Osteoblast (primary cell): Measurements from ENCODE around the gene LRRC4B. TPM values are rescaled to one million over a fixed set of nuclear protein-coding genes. Genes with fewer than 3 reads are reported as not detected.

Source experiments
- DNase-seq: peaks from one replicate; pipeline ENCODE4 v3.0.0; 2011; ENCODE audit warnings: low spot score, mixed read lengths; ENCODE audit not compliant: insufficient read length; ENCODE audit errors: missing footprints
- H2AFZ ChIP-seq: 2 replicates; pipeline ENCODE4 v1.6.0; 2011; ENCODE audit warnings: mild to moderate bottlenecking, low read length
- H3K27ac ChIP-seq: 2 replicates; pipeline ENCODE4 v1.5.1; 2011; ENCODE audit warnings: mild to moderate bottlenecking, low read depth, low read length, moderate library complexity
- H3K27me3 ChIP-seq: 2 replicates; pipeline ENCODE4 v1.6.0; 2012; ENCODE audit warnings: mild to moderate bottlenecking, control low read depth, inconsistent platforms, low read length, moderate library complexity; ENCODE audit not compliant: insufficient read depth
- H3K36me3 ChIP-seq: 2 replicates; pipeline ENCODE4 v1.5.1; 2011; ENCODE audit warnings: mild to moderate bottlenecking, low read length, control low read depth, moderate library complexity; ENCODE audit not compliant: insufficient read depth
- H3K4me1 ChIP-seq: 2 replicates; pipeline ENCODE4 v1.5.1; 2011; ENCODE audit warnings: mild to moderate bottlenecking, low read length, control low read depth, moderate library complexity; ENCODE audit not compliant: insufficient read depth
- H3K4me2 ChIP-seq: 2 replicates; pipeline ENCODE4 v1.6.0; 2011; ENCODE audit warnings: mild to moderate bottlenecking, low read length; ENCODE audit not compliant: insufficient read depth
- H3K4me3 ChIP-seq: fragments of 200-600 bp; sonication (generic); 3 replicates; pipeline ENCODE4 v1.5.1; 2012; ENCODE audit warnings: mild to moderate bottlenecking, low read length, inconsistent platforms; ENCODE audit not compliant: insufficient read depth
- H3K79me2 ChIP-seq: 2 replicates; pipeline ENCODE4 v1.6.0; 2012; ENCODE audit warnings: mild to moderate bottlenecking, low read length, control low read depth, inconsistent platforms; ENCODE audit not compliant: insufficient read depth
- H3K9me3 ChIP-seq: 2 replicates; pipeline ENCODE4 v1.5.1; 2011; ENCODE audit warnings: low read depth, low read length, control low read depth
- H4K20me1 ChIP-seq: 2 replicates; pipeline ENCODE4 v1.6.0; 2012; ENCODE audit warnings: mild to moderate bottlenecking, low read length, control low read depth; ENCODE audit not compliant: insufficient read depth
- CTCF ChIP-seq: IDR thresholded peaks from 2 replicates; pipeline ENCODE4 v1.5.1; 2011; ENCODE audit warnings: mild to moderate bottlenecking, low read depth, low read length, moderate library complexity; ENCODE audit errors: extremely low read depth
- total RNA-seq: library from RNA; depleted of rRNA; stranded (reverse); fragments of >200 nt; gene quantifications from 2 replicates; pipeline ENCODE4 v1.2.3, GENCODE V29; 2012

LRRC4B gene
- total RNA-seq, 1 donor, result not detected

- H4K20me1 ChIP-seq, result peaks cover 23% of the 10 kb centered on the region
- TF ChIP-seq CTCF, result peak; percentile 67
- no peak overlapping the region for H3K4me3 ChIP-seq
- H3K27ac ChIP-seq, result no peak overlapping the region
- H3K27me3 ChIP-seq, result no peaks in the 10 kb centered on the region
- no peak overlapping the region for H2AFZ ChIP-seq
- H3K79me2 ChIP-seq, result peaks cover 23% of the 10 kb centered on the region
- H3K36me3 ChIP-seq, result peaks cover 10% of the 10 kb centered on the region
- peak; percentile 97 for DNase-seq
- H3K9me3 ChIP-seq, result no peaks in the 10 kb centered on the region
- no peak overlapping the region for H3K4me2 ChIP-seq
- peaks cover 7% of the 10 kb centered on the region for H3K4me1 ChIP-seq
Measured at GRCh38 chr19:50478901-50479715, 89.1 kb downstream of the LRRC4B start.

GRCh38 chr19:50477751-50478515, 90.3 kb downstream of the LRRC4B start:
- Histone ChIP-seq H3K4me1 (peaks cover 7% of the 10 kb centered on the region), H2AFZ (no peak overlapping the region), H3K4me3 (peak overlapping the region; percentile 99), H3K9me3 (no peaks in the 10 kb centered on the region), H4K20me1 (peaks cover 23% of the 10 kb centered on the region), H3K79me2 (peaks cover 23% of the 10 kb centered on the region), H3K27me3 (no peaks in the 10 kb centered on the region), H3K4me2 (peak overlapping the region; percentile 84), H3K36me3 (peaks cover 10% of the 10 kb centered on the region), H3K27ac (no peak overlapping the region)
- no peak for DNase-seq
- no peak for TF ChIP-seq CTCF

GRCh38 chr19:50476907-50477238, 91.4 kb downstream of the LRRC4B start:
- no peak for TF ChIP-seq CTCF
- peak overlapping the region; percentile 67 for H3K27ac ChIP-seq

More at GRCh38 chr19:50476907-50477238, 91.4 kb downstream of the LRRC4B start:
- peaks cover 7% of the 10 kb centered on the region for H3K4me1 ChIP-seq
- H3K27me3 ChIP-seq, result no peaks in the 10 kb centered on the region
- no peaks in the 10 kb centered on the region for H3K9me3 ChIP-seq
- H2AFZ ChIP-seq, result peak overlapping the region; percentile 93
- DNase-seq, result no peak
- H3K4me2 ChIP-seq, result peak overlapping the region; percentile 84
- peaks cover 10% of the 10 kb centered on the region for H3K36me3 ChIP-seq
- H4K20me1 ChIP-seq, result peaks cover 23% of the 10 kb centered on the region
- H3K4me3 ChIP-seq, result peak overlapping the region; percentile 99
- peaks cover 23% of the 10 kb centered on the region for H3K79me2 ChIP-seq
